Activated T-cell treated with anti-CD3 and anti-CD28 coated beads, Interleukin-2, amount 50 U/mL, for 24 hours (primary cell): ENCODE results near the gene P3H4.
"Not testable (repeated sequence)": the region's sequence is repeated elsewhere in the genome, so short reads cannot be mapped to it uniquely, and the experiment has no call there.

ENCODE experiments used
- DNase-seq: peaks from one replicate; pipeline ENCODE4 v3.0.0-alpha.2; 2020
- H3K27ac Mint-ChIP-seq: 2 replicates; pipeline ENCODE4 v1.8.0; 2020; ENCODE audit warnings: mild to moderate bottlenecking, mixed read lengths
- H3K27me3 Mint-ChIP-seq: 2 replicates; pipeline ENCODE4 v1.8.0; 2020; ENCODE audit warnings: mixed read lengths
- H3K36me3 Mint-ChIP-seq: 2 replicates; pipeline ENCODE4 v1.8.0; 2020; ENCODE audit warnings: low read depth, mixed read lengths
- H3K4me1 Mint-ChIP-seq: 2 replicates; pipeline ENCODE4 v1.8.0; 2020; ENCODE audit warnings: low read depth, mixed read lengths
- H3K4me3 Mint-ChIP-seq: 2 replicates; pipeline ENCODE4 v1.8.0; 2020; ENCODE audit warnings: mild to moderate bottlenecking, moderate library complexity, mixed read lengths
- H3K9me3 Mint-ChIP-seq: 2 replicates; pipeline ENCODE4 v1.8.0; 2020; ENCODE audit warnings: mixed read lengths

P3H4 gene

GRCh38 chr17:41787021-41787418, 24.7 kb downstream of the P3H4 start:
- Mint-ChIP-seq H3K36me3 (no peaks in the 10 kb centered on the region), H3K27me3 (peaks cover 33% of the 10 kb centered on the region), H3K4me3 (peak overlapping the region; percentile 27), H3K27ac (no peak overlapping the region), H3K4me1 (peaks cover 30% of the 10 kb centered on the region), H3K9me3 (no peaks in the 10 kb centered on the region)
- no peak for DNase-seq

GRCh38 chr17:41786227-41787020, 25.3 kb downstream of the P3H4 start, which contains the start of gene JUP:
TSS of gene JUP (minus strand) at chr17:41786711. CDS start at chr17:41771854, 14,857 bp downstream.
- Mint-ChIP-seq H3K36me3 (no peaks in the 10 kb centered on the region), H3K4me3 (peak within 1 kb of the TSS; percentile 27), H3K4me1 (peaks cover 30% of the 10 kb centered on the region), H3K27ac (no peak within 1 kb of the TSS), H3K27me3 (peaks cover 36% of the 10 kb centered on the region), H3K9me3 (no peaks in the 10 kb centered on the region)
- peak; percentile 91 for DNase-seq

GRCh38 chr17:41785859-41786226, 25.9 kb downstream of the P3H4 start:
- H3K4me1 Mint-ChIP-seq: peaks cover 30% of the 10 kb centered on the region
- no peak overlapping the region for H3K4me3 Mint-ChIP-seq
- peaks cover 37% of the 10 kb centered on the region for H3K27me3 Mint-ChIP-seq
- no peaks in the 10 kb centered on the region for H3K36me3 Mint-ChIP-seq
- no peak overlapping the region for H3K27ac Mint-ChIP-seq
- H3K9me3 Mint-ChIP-seq: no peaks in the 10 kb centered on the region
- peak; percentile 43 for DNase-seq

- peaks cover 27% of the 10 kb centered on the region for H3K4me1 Mint-ChIP-seq
- peaks cover 37% of the 10 kb centered on the region for H3K27me3 Mint-ChIP-seq
- DNase-seq: no peak
- no peak overlapping the region for H3K4me3 Mint-ChIP-seq
- no peaks in the 10 kb centered on the region for H3K9me3 Mint-ChIP-seq
- no peak overlapping the region for H3K27ac Mint-ChIP-seq
- no peaks in the 10 kb centered on the region for H3K36me3 Mint-ChIP-seq
Measured at GRCh38 chr17:41785091-41785858, 26.5 kb downstream of the P3H4 start.

- no peak overlapping the region for H3K4me3 Mint-ChIP-seq
- H3K4me1 Mint-ChIP-seq: peaks cover 27% of the 10 kb centered on the region
- H3K27ac Mint-ChIP-seq: no peak overlapping the region
- DNase-seq: no peak
- H3K36me3 Mint-ChIP-seq: no peaks in the 10 kb centered on the region
- H3K9me3 Mint-ChIP-seq: no peaks in the 10 kb centered on the region
- peaks cover 37% of the 10 kb centered on the region for H3K27me3 Mint-ChIP-seq
Measured at GRCh38 chr17:41784207-41784744, 27.5 kb downstream of the P3H4 start.

GRCh38 chr17:41782142-41782541, 29.6 kb downstream of the P3H4 start:
- Mint-ChIP-seq H3K27ac (no peak overlapping the region), H3K9me3 (no peaks in the 10 kb centered on the region), H3K4me1 (peaks cover 17% of the 10 kb centered on the region), H3K27me3 (peaks cover 32% of the 10 kb centered on the region), H3K4me3 (no peak overlapping the region), H3K36me3 (no peaks in the 10 kb centered on the region)
- DNase-seq: no peak

GRCh38 chr17:41781404-41782110, 30.2 kb downstream of the P3H4 start:
- no peak for DNase-seq
- peaks cover 28% of the 10 kb centered on the region for H3K27me3 Mint-ChIP-seq
- no peak overlapping the region for H3K27ac Mint-ChIP-seq
- no peaks in the 10 kb centered on the region for H3K9me3 Mint-ChIP-seq
- peaks cover 13% of the 10 kb centered on the region for H3K4me1 Mint-ChIP-seq
- H3K4me3 Mint-ChIP-seq: no peak overlapping the region
- no peaks in the 10 kb centered on the region for H3K36me3 Mint-ChIP-seq

GRCh38 chr17:41779954-41780353, 31.8 kb downstream of the P3H4 start:
- H3K4me1 Mint-ChIP-seq: peaks cover 6% of the 10 kb centered on the region
- peaks cover 23% of the 10 kb centered on the region for H3K27me3 Mint-ChIP-seq
- DNase-seq: no peak
- no peaks in the 10 kb centered on the region for H3K36me3 Mint-ChIP-seq
- H3K27ac Mint-ChIP-seq: no peak overlapping the region
- H3K9me3 Mint-ChIP-seq: no peaks in the 10 kb centered on the region
- no peak overlapping the region for H3K4me3 Mint-ChIP-seq

- Mint-ChIP-seq H3K9me3 (no peaks in the 10 kb centered on the region), H3K27me3 (peaks cover 11% of the 10 kb centered on the region), H3K4me1 (no peaks in the 10 kb centered on the region), H3K36me3 (no peaks in the 10 kb centered on the region), H3K27ac (no peak overlapping the region), H3K4me3 (no peak overlapping the region)
- DNase-seq: no peak
Measured at GRCh38 chr17:41777574-41778188, 34.1 kb downstream of the P3H4 start.

GRCh38 chr17:41777157-41777573, 34.6 kb downstream of the P3H4 start:
- H3K9me3 Mint-ChIP-seq: no peaks in the 10 kb centered on the region
- no peak overlapping the region for H3K4me3 Mint-ChIP-seq
- DNase-seq: no peak
- no peaks in the 10 kb centered on the region for H3K4me1 Mint-ChIP-seq
- no peak overlapping the region for H3K27ac Mint-ChIP-seq
- H3K36me3 Mint-ChIP-seq: no peaks in the 10 kb centered on the region
- peaks cover 6% of the 10 kb centered on the region for H3K27me3 Mint-ChIP-seq

- H3K27ac Mint-ChIP-seq, H3K27me3 Mint-ChIP-seq, H3K36me3 Mint-ChIP-seq, DNase-seq, H3K4me3 Mint-ChIP-seq, H3K9me3 Mint-ChIP-seq, H3K4me1 Mint-ChIP-seq: not testable (repeated sequence)
Measured at GRCh38 chr17:41776262-41776900, 35.4 kb downstream of the P3H4 start.

- no peak for DNase-seq
- no peaks in the 10 kb centered on the region for H3K36me3 Mint-ChIP-seq
- H3K9me3 Mint-ChIP-seq: no peaks in the 10 kb centered on the region
- no peak overlapping the region for H3K27ac Mint-ChIP-seq
- H3K4me1 Mint-ChIP-seq: no peaks in the 10 kb centered on the region
- no peak overlapping the region for H3K4me3 Mint-ChIP-seq
- no peaks in the 10 kb centered on the region for H3K27me3 Mint-ChIP-seq
Measured at GRCh38 chr17:41775394-41776226, 36.1 kb downstream of the P3H4 start.

- H3K4me1 Mint-ChIP-seq: no peaks in the 10 kb centered on the region
- no peak overlapping the region for H3K4me3 Mint-ChIP-seq
- DNase-seq: no peak
- H3K27me3 Mint-ChIP-seq: no peaks in the 10 kb centered on the region
- no peak overlapping the region for H3K27ac Mint-ChIP-seq
- no peaks in the 10 kb centered on the region for H3K9me3 Mint-ChIP-seq
- H3K36me3 Mint-ChIP-seq: no peaks in the 10 kb centered on the region
Measured at GRCh38 chr17:41773731-41774193, 38.0 kb downstream of the P3H4 start.
